ENCODE data around the gene RASGRP3.

DNA sequence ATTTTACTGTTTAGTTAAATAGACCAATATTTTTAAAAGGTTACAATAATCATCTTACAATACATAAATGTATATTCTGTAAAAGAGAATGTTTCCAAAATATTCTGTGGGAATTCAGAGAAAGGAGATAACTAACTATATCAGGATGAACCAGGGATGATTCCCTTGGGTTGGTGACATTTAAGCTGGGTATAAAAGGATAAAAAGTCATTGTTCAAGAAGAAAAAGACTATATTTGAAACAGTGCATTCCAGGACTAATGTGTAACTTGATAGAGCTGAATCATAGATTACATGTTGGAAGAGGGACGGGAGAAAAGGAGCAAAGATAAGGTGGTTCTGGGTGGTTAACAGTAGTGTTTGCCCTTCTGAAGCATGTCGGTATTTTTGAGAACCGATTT is 10.1 kb downstream of the RASGRP3 start:
- TF ChIP-seq, protein P1, sequence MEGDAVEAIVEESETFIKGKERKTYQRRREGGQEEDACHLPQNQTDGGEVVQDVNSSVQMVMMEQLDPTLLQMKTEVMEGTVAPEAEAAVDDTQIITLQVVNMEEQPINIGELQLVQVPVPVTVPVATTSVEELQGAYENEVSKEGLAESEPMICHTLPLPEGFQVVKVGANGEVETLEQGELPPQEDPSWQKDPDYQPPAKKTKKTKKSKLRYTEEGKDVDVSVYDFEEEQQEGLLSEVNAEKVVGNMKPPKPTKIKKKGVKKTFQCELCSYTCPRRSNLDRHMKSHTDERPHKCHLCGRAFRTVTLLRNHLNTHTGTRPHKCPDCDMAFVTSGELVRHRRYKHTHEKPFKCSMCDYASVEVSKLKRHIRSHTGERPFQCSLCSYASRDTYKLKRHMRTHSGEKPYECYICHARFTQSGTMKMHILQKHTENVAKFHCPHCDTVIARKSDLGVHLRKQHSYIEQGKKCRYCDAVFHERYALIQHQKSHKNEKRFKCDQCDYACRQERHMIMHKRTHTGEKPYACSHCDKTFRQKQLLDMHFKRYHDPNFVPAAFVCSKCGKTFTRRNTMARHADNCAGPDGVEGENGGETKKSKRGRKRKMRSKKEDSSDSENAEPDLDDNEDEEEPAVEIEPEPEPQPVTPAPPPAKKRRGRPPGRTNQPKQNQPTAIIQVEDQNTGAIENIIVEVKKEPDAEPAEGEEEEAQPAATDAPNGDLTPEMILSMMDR (IDR thresholded peaks at IDR 0.05), result no peak
- no peak for TF ChIP-seq POLR2A (IDR thresholded peaks at IDR 0.05)
